SU-DHL-6 (cell line): Measurements from ENCODE around the gene MIA2.

Experiments
- CTCF ChIP-seq: fragments of 200-600 bp; sonication (generic); IDR thresholded peaks from one replicate; pipeline ENCODE4 v1.5.1; 2017; ENCODE audit warnings: antibody characterized with exemption, mild to moderate bottlenecking, low read length, moderate library complexity; ENCODE audit not compliant: insufficient read depth, poor library complexity, severe bottlenecking
- EZH2phosphoT487 ChIP-seq: fragments of 200-600 bp; sonication (generic), shearing (Covaris generic); conservative IDR thresholded peaks from 2 replicates; pipeline ENCODE4 v1.6.1; 2018; ENCODE audit warnings: mild to moderate bottlenecking, antibody characterized with exemption, low read length, moderate library complexity, mixed read lengths

GRCh38 chr14:39342768-39343167 is 109.1 kb downstream of the MIA2 start:
- TF ChIP-seq CTCF: no peak
- TF ChIP-seq EZH2phosphoT487: no peak
